ENCODE measurements around the gene DNAH17.

The DNAH17 gene

DNA sequence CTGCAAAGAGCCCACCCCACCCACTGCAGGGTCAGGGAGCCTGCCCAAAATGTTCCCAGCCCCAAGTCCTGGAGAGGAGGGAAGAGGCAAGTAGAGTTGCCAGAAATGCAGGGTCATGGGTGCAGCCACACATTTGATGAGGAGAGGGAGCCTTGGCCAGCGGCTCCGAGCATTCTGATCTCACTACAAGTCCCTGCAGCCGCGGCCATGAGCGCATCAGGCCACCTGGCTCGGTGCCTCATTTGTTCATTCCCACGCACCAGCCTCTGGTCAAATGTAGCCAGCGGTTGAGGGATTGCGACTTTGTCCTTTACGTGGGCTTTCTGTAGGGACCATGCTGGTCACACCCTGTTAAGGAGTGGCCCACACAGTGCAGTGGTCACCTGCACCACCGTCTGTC is 150.1 kb downstream of the DNAH17 start:
- DNase-seq = no peak

DNA sequence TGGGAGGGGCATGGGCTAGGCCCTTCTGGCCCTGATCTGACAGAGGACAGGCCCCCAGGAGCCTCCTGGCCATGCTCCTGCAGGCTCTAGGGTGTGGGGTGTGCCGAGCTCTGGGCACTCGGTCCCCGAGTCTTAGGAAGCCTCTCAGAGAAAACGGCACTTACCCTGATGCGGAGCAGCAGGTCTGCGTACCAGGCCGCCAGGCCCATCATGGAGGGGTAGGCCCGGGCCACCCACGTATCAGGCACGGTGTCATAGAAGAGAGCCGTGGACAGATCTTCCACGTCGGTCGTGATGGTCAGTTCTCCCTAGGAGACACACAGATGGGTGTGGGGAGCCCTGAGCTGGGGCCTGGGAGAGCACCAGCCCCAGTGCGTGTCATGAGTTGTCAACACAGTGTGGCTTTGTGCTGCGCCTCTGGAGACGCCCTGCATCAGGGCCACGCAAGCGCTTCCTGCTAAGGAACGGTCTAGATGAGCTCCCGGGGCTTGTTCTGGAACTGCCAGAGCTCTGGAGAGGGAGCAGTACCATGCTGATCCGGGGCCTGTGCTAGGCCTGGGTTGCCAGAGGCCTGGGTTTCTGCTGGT is 150.8 kb downstream of the DNAH17 start:
- DNase-seq = no peak

DNA sequence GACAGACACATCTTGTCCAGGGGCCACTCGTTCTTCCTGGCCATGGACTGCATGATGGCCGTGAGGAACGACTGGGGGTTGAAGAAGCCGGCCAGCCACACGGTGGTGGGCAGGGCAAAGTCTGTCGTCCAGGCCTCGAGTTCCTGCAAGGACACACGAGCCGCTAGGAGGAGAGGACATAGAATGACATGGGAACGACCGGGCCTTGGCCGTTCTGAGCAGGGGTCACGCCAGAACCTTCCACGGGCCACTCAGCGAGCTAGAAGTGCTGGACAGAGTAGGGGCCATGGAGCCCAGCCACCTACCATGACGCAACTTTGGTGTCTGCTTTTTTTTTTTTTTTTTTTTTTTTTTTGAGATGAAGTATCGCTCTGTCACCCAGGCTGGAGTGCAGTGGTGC is 151.8 kb downstream of the DNAH17 start:
- no peak for DNase-seq

DNA sequence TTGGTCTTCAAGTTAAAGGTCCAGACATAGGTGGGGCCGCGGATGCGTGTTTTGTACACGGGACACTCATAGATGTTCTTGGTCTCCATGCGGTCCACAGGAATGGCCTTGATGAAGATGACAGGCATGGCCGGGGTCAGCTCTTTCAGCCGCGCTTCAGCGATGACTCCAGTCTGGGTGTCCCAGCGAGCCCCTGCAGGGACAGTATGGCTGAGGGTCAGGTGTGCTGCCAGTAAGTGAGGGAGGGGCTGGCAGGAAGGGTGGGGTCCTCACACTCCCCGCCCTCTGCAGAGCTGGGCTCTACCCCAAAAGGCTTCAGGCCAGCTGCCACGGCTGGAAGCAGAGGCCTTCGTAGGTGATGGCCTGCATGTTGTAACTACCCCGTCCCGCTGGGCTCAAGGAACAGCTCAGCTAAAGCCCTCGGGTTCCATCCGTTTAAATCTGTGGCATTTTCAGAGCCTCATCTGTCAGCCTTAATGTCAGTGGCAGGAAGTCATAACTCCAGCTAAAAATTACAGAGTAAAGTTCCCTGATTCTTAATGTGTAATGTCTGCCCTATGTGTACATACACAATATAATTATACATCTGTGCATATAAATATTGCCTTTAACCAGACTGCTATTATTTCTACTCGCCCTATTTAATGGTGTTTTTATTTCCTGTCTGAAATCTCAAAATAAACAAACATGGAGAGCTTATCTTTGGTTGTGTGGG is 153.1 kb downstream of the DNAH17 start:
- no peak for DNase-seq

- no peak for DNase-seq
Observed at GRCh38 chr17:78422872-78423588, 154.2 kb downstream of the DNAH17 start.

GRCh38 chr17:78422267-78422605 is 155.0 kb downstream of the DNAH17 start:
- DNase-seq = no peak

DNA sequence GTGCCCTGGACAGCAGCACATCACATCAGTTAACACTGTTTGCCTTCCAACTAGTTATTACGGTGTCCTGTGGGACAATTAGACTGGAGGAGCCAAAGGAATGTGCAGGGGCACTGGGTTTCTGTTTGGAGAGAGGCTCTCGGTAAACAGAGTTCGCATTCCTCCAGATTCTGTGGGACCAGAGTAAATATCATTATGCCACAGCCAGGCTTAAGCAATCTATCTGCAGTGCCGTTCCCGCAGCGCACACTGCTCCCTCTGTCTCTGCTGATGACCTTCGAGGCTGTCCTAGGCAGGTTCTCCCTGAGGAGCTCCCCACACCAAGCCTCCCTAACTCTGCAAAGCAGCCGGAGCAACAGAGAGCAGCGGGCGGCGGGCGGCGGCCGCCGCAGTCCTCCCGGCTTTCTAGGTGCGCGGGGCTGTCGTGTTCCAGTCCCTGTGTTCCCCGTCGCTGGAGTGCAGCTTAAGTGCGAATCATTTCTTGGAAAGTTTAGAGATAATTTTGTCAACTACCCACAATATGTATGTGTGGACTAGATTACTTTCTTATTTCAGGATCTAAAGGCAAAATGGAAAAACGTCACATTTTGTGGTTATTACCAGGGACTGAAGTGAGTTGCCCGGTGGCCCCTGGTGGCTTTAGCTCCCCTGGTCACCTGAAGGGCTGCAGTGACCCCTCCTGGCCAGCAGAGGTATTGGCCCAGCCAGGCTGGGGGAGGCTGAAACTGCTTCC is 155.5 kb downstream of the DNAH17 start:
- no peak for DNase-seq

GRCh38 chr17:78421084-78421533 is 156.1 kb downstream of the DNAH17 start:
- DNase-seq = no peak

- no peak for DNase-seq
Observed at GRCh38 chr17:78419970-78420815, 157.0 kb downstream of the DNAH17 start.

DNA sequence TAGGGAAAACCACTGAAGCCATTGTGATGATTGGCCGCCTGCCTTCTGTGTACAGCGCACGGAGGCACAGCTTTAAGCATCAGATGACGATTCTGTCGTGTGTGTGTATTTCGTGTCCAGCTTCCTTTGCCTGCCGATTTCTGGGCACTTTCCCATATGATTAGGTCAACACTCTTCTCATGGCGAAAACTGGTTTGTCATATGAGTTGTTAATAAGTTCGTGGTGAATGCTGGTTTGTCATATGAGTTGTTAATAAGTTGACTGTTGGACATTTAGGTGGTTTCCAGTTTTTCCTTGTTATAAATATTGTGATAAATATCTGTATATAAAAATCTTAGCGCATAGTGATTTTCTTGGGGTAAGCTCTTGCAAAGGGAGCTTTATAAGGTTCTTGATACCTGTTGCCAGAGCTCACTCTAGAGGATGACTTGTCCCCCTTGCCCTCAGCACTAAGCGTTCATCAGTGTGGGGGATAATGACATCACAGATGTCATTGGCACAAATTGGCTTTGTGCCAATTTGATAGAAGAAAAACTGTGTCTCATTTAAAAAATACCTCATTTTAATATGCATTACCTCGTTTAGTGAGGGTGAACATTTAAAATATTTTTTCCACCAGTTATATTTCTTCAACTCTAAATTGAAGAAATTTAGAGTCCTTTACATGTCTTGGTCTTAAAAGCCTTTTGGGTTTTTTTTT is 158.7 kb downstream of the DNAH17 start:
- no peak for DNase-seq

DNA sequence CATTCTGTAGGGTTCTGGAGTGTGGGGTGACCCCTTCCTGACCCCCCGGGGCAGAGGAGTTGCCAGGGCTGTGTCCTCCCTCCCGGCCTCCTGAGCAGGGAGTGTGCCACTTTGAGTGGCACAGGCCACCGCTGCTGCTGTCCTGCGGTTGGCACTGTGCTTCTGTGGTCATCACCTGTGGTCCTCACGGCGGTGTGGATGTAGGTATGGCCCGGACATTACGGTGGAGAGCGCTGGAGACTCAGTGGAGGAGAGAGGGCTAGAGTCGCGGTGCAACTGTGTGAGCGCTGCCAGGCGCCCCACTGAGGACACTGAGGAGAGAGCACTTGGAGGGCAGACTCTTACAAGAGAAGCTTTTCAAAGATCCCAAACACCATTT is 159.7 kb downstream of the DNAH17 start:
- no peak for DNase-seq

DNA sequence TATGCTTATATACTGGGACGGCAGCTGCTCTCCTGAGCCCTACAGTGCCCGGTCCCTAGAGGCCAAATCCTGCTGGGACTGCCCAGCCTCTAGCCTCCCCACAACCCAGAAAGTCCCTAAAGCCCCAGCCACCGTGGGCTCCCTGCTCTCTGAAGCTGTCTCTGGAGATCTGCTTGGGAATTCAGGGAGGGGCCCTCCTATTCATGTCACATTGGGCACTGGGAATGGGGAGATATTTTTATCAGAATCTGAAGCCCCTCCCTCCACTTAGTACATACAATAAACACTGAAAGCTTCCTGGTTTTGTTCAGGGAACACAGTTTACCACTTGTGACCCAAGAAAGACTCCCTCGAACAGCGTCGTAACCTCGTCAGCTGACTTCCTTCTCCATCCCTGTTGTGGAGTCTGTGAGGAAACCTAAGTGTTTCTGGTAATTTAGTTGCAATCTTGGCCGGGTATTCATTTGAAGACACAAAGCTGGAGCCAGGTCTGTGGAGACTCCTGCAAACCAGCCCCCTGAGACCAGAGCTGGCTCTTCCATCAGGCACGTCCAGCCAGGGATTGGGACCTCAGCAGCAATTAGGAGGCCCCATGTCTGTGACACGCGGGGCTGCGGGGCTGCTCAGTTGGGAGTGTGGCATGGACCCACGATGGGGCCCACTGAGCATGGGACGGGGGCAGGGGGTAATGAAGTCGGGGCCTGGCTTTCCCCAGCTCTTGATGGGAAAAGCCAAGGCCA is 160.2 kb downstream of the DNAH17 start:
- no peak for DNase-seq

DNA sequence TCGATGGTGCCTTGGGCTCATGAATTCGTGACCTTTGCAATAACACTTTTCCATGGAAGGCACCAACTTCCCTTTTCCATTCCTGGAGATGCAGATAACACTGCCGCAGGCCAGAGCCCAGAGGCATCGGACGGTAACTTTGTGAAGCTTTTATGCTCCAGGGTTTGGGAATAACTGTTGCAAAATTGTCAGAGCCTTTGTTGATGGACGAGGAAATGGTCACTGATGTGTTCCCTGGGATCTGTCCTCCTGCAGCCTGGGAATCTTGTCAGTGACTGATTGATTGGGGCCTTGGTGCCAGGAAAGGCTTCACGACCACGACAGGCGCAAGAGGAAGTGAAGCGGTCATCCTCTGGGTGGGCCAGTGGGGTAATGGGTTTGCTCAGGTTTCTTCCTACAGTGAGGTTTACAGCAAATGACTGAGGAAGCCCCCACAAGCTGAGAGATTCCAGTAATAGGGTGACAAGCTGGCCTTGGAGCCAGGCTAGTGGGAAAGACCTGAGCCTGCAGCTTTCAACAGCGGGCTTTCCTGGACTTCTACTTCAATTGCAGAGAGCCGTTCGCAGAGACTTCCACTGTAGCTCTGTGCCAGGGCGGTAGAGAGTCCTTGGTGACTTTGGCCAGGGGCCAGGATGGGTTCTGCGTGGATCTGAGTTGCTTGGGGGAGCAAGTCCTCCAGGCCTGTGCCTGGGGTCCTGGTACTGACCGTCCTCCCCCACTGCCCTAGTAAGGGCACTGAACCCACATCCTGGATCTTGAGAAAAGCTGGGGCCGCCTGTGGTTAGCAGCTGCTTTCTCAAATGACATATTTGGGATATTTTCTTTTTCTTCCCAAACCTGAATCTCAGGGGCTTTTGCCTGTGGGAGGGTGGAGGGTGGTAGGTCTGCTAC is 161.1 kb downstream of the DNAH17 start:
- DNase-seq = no peak

GRCh38 chr17:78414178-78415162 is 162.7 kb downstream of the DNAH17 start:
- DNase-seq = no peak

DNA sequence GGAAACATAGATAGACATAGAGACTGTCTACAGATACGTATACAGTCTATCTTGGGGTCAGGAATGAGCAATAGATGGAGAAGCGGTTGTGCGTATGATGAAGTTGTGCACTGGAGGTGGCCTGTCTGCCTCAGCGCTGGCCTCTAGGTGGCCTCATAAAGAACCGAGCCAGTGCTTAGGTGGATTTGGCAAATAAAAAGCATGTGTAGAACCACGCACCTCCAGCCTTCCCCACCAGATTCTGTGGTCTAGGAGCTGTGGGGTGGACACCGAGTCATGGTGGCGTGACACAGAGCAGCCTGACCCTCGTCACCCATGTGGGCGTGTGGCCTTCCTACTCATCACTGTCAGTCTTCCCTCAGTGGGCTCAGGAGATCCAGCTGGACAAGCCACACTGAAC is 164.8 kb downstream of the DNAH17 start:
- no peak for DNase-seq

DNA sequence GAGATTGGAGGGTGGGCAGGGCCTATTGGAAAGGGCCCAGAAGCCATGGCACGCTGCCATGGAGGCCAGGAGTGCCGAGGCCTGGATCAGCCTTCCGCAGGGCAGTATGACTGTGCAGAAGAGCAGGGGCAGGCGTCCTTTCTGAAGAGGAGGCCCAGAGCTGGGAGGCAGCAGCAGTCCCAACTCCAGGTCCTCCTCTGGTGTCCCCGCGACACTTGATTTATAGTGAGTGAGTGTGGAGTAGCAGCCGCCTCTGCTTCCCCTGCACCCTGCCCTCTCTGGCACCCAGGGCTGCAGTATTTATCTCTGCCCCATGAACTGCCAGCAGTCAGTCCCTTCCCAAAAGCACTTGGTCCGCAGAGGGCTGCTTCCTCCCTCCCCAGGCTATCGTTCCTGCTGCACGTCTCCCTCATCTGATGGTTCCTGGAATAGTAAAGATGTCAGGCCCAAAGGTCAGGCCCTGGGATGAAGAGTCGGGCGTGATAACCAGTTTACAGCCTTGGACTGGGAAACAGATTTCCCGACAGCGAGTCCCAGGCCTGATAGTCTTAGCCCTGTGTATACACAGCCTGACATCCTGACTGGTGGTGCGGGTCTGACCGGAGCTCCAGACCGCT is 165.8 kb downstream of the DNAH17 start:
- no peak for DNase-seq

GRCh38 chr17:78409191-78409928 is 167.8 kb downstream of the DNAH17 start:
- DNase-seq = no peak

All from KG1 (cell line).